Immature natural killer cell (primary cell): ENCODE measurements around the gene APBB1IP. TPM values are rescaled to one million over a fixed set of nuclear protein-coding genes. Genes with fewer than 3 reads are reported as not detected.

Source experiments
- DNase-seq, 3 donors: peaks; one replicate each; pipeline ENCODE4 v3.0.0; 2022; ENCODE audit warnings: mixed read lengths in 1 of 3
- H3K27ac Mint-ChIP-seq, 6 donors: one replicate each; pipeline ENCODE4 v1.8.0; 2020; ENCODE audit warnings: mixed read lengths in 6 of 6, mild to moderate bottlenecking in 5 of 6, inconsistent platforms in 4 of 6, moderate library complexity in 3 of 6
- H3K27me3 Mint-ChIP-seq, 3 donors: one replicate each; pipeline ENCODE4 v1.8.0; 2020 to 2021; ENCODE audit warnings: low read depth in 3 of 3, mild to moderate bottlenecking in 3 of 3, mixed read lengths in 3 of 3, moderate library complexity in 3 of 3, inconsistent platforms in 1 of 3
- H3K36me3 Mint-ChIP-seq, 3 donors: one replicate each; pipeline ENCODE4 v1.8.0; 2020; ENCODE audit warnings: mixed read lengths in 3 of 3, inconsistent platforms in 2 of 3, mild to moderate bottlenecking in 2 of 3
- H3K4me1 Mint-ChIP-seq, 2 donors: one replicate each; pipeline ENCODE4 v1.8.0; 2020; ENCODE audit warnings: inconsistent platforms in 2 of 2, mild to moderate bottlenecking in 2 of 2, mixed read lengths in 2 of 2, moderate library complexity in 1 of 2
- H3K4me3 Mint-ChIP-seq, 5 donors: one replicate each; pipeline ENCODE4 v1.8.0; 2020; ENCODE audit warnings: mild to moderate bottlenecking in 5 of 5, mixed read lengths in 5 of 5, inconsistent platforms in 3 of 5, moderate library complexity in 3 of 5
- H3K9me3 Mint-ChIP-seq, 6 donors: one replicate each; pipeline ENCODE4 v1.8.0; 2020; ENCODE audit warnings: mild to moderate bottlenecking in 6 of 6, mixed read lengths in 6 of 6, inconsistent platforms in 4 of 6, moderate library complexity in 3 of 6
- polyA plus RNA-seq, 3 donors: library from polyadenylated mRNA; unstranded; fragments of 300-500 nt; fragmentation: Illumina TruSeq; gene quantifications; one replicate each; pipeline ENCODE4 v1.2.3, GENCODE V29; 2021

Gene APBB1IP
- polyA plus RNA-seq, 3 donors from 2014 or later: 22.0 to 83.5 (median 29.8) TPM

- Mint-ChIP-seq H3K4me1 (peaks cover 17 to 23% of the 10 kb centered on the region in 2 donors), H3K27me3 (peaks cover 0 to 2% (median 0%) of the 10 kb centered on the region in 3 donors), H3K4me3 (peak overlapping the region; percentile 58 to 80 (median 70)), H3K27ac (peak overlapping the region in 5 of 6 donors; percentile 88 to 94 (median 91)), H3K9me3 (no peaks in the 10 kb centered on the region), H3K36me3 (no peaks in the 10 kb centered on the region)
- peak; percentile 53 to 65 (median 60) for DNase-seq
Measured at GRCh38 chr10:26430641-26431163, 7.4 kb upstream of the APBB1IP start.

- peaks cover 0 to 4% (median 0%) of the 10 kb centered on the region in 3 donors for H3K36me3 Mint-ChIP-seq
- H3K4me3 Mint-ChIP-seq: no peak overlapping the region
- H3K27ac Mint-ChIP-seq: no peak overlapping the region
- DNase-seq: peak in 2 of 3 donors; percentile 33 to 37
- H3K9me3 Mint-ChIP-seq: no peaks in the 10 kb centered on the region
- H3K27me3 Mint-ChIP-seq: peaks cover 0 to 2% (median 0%) of the 10 kb centered on the region in 3 donors
- peaks cover 40 to 43% of the 10 kb centered on the region in 2 donors for H3K4me1 Mint-ChIP-seq
Measured at GRCh38 chr10:26432938-26433337, 5.2 kb upstream of the APBB1IP start.

DNA sequence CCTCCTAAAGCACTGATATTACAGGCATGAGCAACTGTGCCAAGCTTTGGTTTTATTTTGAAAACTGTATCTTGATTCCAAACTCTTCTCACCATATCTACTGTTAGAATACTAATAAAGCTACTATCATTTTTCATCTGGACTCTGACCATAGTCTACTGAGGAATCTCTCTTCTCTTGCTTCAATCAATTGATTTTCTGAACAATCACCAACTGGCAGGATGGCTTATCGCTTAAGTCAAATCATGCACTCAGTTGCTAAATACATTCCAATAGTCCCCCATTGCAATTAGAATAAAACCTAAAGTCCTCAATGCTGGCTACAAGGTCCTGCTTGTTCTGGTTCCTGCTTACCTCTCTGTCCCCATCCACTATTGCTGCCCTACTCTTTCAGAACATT is 2.3 kb upstream of the APBB1IP start:
- Mint-ChIP-seq H3K27me3 (no peaks in the 10 kb centered on the region), H3K4me3 (no peak overlapping the region), H3K36me3 (peaks cover 0 to 4% (median 0%) of the 10 kb centered on the region in 3 donors), H3K9me3 (no peaks in the 10 kb centered on the region), H3K4me1 (peaks cover 38 to 52% of the 10 kb centered on the region in 2 donors), H3K27ac (peak overlapping the region; percentile 80 to 93 (median 92))
- DNase-seq: no peak

DNA sequence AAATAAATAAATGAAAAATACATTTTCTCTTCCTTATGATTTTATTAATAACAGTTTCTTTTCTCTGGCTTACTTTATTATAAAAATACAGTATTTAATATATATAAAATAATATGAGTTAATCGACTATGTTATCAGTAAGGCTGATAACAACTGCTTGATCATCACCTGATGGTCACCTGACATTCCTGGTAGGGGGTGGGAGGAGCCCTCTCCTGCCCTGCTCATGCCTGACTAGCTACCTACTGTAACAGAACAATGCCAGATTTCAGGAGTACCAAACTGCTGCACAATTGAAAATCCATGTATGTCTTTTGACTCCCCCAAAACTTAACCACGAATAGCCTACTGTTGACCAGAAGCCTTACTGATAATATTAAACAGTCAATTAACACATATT is 1.3 kb upstream of the APBB1IP start:
- Mint-ChIP-seq H3K27me3 (no peaks in the 10 kb centered on the region), H3K36me3 (peaks cover 0 to 5% (median under 1%) of the 10 kb centered on the region in 3 donors), H3K27ac (peak overlapping the region; percentile 81 to 99 (median 98)), H3K4me3 (peak overlapping the region in 4 of 5 donors; percentile 23 to 97 (median 94)), H3K4me1 (peaks cover 47 to 62% of the 10 kb centered on the region in 2 donors), H3K9me3 (no peaks in the 10 kb centered on the region)
- DNase-seq: no peak

DNA sequence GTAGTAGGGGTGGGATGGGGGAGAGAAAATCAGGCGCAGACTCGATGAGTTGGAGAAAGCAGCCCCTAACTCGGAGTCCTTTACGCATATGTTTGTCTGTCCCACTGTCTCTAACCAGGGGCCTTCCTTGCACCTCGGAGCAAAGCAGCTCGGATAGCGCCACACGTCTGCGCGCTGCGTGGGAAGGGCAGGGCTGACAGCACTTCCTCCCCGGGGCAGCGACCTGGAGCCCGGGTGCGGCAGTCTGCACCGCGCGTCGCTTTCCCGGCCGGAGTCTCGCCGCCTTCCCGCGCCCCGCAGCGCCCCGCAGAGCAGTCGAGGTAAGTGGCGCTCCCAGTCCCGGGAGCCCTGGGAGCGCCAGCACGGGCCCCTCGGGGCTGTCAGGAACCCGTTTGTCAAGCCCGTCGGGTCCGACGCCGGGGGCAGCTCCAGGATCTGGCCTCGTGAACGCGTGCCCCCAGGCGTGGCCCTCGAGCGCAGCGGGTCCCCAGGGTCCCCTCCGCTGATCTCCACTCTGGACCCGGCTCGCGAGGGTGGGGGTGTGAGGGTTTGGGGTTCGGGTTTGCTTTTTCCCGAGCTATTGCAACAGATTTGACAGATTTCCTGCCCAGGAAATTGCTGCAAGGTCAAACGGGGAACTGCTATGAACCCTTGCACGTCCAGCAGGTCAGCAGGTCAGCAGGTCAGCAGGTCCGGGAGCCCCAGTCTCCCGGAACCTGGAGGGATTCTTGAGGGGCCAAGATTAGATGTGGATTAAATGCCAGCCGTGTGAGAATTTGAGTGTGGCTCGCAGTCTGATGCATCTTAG is 597 bp downstream of the APBB1IP start:
- H3K4me1 Mint-ChIP-seq: peaks cover 63 to 79% of the 10 kb centered on the region in 2 donors
- H3K27me3 Mint-ChIP-seq: no peaks in the 10 kb centered on the region
- no peaks in the 10 kb centered on the region for H3K9me3 Mint-ChIP-seq
- DNase-seq: peak; percentile 61 to 68 (median 64)
- H3K36me3 Mint-ChIP-seq: peaks cover 0 to 13% (median 3%) of the 10 kb centered on the region in 3 donors
- peak overlapping the region; percentile 81 to 99 (median 98) for H3K27ac Mint-ChIP-seq
- H3K4me3 Mint-ChIP-seq: peak overlapping the region; percentile 95 to 97 (median 97)

DNA sequence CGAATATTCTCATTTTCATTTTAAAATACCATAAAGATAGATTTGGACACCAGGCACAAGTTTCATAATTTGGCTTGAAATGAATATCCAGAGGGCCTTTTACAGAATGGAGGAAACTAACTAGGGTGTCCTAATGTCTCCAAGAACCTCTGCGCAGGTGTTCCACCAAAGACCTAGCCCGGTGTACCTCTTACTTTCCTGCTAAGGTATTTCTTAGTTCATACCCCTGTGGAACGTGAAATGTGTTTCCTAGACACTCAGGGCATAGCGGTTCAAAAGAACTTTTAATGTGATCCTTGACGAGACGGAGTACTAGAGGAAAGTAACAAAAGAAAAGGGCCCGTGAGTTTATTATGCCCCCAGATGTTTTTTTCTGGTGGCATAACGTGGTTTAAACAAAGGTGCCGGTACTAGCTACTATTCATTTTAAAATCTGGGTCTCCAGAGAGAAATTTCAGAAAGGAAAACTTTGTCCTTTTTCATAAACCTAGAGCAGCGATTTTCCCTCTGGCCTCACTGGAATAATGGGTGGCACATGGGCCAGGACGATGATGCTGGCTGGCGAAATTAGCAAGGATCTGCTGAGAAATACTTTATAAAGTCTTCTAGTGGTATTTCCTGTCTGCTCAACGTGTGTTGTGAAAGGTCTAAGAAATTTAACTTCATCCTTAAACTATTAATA is 1.4 kb downstream of the APBB1IP start:
- Mint-ChIP-seq H3K27ac (peak overlapping the region; percentile 81 to 97 (median 96)), H3K36me3 (peaks cover 4 to 21% (median 10%) of the 10 kb centered on the region in 3 donors), H3K9me3 (no peaks in the 10 kb centered on the region), H3K4me1 (peaks cover 68 to 86% of the 10 kb centered on the region in 2 donors), H3K4me3 (peak overlapping the region; percentile 95 to 97 (median 97)), H3K27me3 (peaks cover 0 to 1% (median 0%) of the 10 kb centered on the region in 3 donors)
- peak in 2 of 3 donors; percentile 18 to 22 for DNase-seq

DNA sequence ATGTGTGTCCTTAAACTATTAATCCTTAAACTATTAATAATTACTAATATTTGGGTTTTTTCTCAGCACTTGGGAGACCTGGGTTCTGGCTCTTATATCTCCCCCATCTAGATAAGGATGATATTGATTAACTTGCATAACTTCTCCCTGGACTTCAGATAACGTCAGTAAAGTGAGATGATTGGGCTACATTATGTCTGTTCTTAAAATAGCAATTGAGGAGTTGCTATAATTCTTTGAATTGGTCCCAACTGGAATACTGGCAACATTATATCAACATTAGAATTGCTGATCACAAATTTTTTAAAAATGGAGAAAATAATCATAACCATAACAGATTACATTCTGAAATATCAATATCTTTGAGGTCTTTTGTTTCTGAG is 1.9 kb downstream of the APBB1IP start:
- DNase-seq: no peak
- peaks cover 69 to 85% of the 10 kb centered on the region in 2 donors for H3K4me1 Mint-ChIP-seq
- peaks cover 4 to 22% (median 10%) of the 10 kb centered on the region in 3 donors for H3K36me3 Mint-ChIP-seq
- peaks cover 0 to 1% (median 0%) of the 10 kb centered on the region in 3 donors for H3K27me3 Mint-ChIP-seq
- peak overlapping the region; percentile 95 to 97 (median 97) for H3K4me3 Mint-ChIP-seq
- no peaks in the 10 kb centered on the region for H3K9me3 Mint-ChIP-seq
- peak overlapping the region; percentile 81 to 97 (median 96) for H3K27ac Mint-ChIP-seq

DNA sequence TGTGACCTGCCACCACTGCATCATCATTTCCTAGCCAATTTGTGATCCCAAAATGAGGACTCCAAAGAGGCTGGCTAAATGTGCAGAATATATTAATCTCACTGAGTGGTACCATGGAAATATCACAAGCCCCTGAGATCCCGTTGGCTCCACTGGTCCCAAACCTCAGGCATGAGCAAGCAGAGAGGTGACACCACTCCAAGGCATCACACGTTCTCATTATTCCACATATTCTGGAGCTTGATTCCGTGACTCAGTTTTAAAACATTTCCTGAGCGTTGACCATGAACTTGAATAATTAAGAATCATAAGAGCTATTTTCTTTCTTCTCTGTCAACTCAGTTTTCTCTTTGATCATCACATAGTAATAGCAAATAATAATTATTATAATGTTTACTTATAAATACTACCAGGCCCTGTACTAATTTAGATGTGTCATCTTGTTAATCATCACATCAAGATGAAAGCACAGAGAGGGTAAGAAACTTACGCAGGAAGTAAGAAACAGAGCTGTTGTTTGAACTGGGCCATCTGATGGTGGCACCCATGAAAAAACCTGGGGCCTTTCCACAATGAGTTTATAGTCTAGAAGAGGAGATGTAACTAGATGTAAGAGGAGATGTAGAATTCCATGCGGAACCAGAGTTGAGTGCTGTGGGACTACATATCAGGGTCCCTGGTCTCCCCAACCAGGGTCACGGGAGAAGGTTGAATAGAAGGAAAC is 3.5 kb downstream of the APBB1IP start:
- peak overlapping the region; percentile 81 to 95 (median 91) for H3K27ac Mint-ChIP-seq
- H3K9me3 Mint-ChIP-seq: peaks cover 0 to 1% (median 0%) of the 10 kb centered on the region in 6 donors
- DNase-seq: peak in 1 of 3 donors; percentile 15
- peak overlapping the region; percentile 54 to 80 (median 74) for H3K4me3 Mint-ChIP-seq
- H3K27me3 Mint-ChIP-seq: peaks cover 0 to 1% (median 0%) of the 10 kb centered on the region in 3 donors
- H3K4me1 Mint-ChIP-seq: peaks cover 73 to 86% of the 10 kb centered on the region in 2 donors
- peaks cover 4 to 21% (median 12%) of the 10 kb centered on the region in 3 donors for H3K36me3 Mint-ChIP-seq

DNA sequence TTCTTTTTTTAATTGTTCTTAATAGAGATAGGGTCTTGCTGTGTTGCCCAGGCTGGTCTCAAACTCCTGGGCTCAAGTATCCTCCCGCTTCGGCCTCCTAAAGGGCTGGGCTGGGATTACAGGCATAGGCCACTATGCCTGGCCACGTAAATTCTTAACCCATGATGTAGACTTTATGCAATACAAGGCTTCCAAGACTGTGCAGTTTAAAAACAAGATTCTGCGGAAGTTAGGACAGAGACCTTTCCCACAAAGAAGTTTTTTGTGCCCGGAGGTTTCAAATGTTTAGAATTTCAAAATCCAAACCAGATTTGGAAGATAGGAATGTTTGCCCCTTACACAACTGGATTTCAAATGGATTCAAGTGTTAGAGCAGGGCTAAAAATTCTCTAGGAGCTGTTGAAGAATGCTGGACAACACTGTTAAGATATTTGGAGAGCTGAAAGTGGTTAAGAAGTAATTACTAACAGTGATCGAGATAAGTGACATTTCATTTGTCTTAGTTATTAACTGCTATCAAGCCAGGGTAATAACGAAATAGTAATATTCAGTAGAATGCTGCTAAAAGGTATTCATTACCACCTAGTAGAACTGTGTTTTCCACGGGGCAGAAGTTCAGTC is 7.4 kb downstream of the APBB1IP start:
- peaks cover 8 to 18% (median 15%) of the 10 kb centered on the region in 3 donors for H3K27me3 Mint-ChIP-seq
- H3K4me3 Mint-ChIP-seq: peak overlapping the region; percentile 1 to 67 (median 14)
- H3K36me3 Mint-ChIP-seq: peaks cover 4 to 21% (median 15%) of the 10 kb centered on the region in 3 donors

DNA sequence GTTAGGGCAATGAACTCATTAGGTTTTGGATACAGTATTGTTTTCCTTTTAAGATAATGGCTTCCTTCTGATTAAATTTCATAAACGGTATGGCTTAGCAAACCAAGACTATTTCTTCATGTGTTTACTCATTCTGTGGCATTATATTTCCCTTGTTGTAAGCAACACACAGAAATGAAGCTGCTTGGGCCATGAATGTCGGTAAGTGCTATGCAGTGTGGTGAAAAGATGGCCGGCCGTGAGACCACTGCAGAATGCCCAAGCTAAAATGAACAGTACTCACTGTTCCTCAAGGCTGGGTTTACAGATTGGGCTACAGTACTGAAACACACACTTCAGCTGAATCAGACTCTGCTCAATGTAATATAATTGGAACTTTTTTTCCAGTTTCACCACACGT is 8.1 kb downstream of the APBB1IP start:
- Mint-ChIP-seq H3K4me3 (peak overlapping the region; percentile 33 to 80 (median 63)), H3K27ac (peak overlapping the region; percentile 90 to 97 (median 94)), H3K4me1 (peaks cover 89 to 94% of the 10 kb centered on the region in 2 donors), H3K9me3 (peaks cover 0 to 3% (median 0%) of the 10 kb centered on the region in 6 donors), H3K27me3 (peaks cover 8 to 18% (median 15%) of the 10 kb centered on the region in 3 donors), H3K36me3 (peaks cover 4 to 21% (median 15%) of the 10 kb centered on the region in 3 donors)
- DNase-seq: peak in 2 of 3 donors; percentile 46

More for the DNA sequence above, 7.4 kb downstream of the APBB1IP start:
- Mint-ChIP-seq H3K4me1 (peaks cover 88 to 94% of the 10 kb centered on the region in 2 donors), H3K9me3 (peaks cover 0 to 3% (median 0%) of the 10 kb centered on the region in 6 donors), H3K27ac (peak overlapping the region; percentile 90 to 97 (median 94))
- DNase-seq: no peak

- Mint-ChIP-seq H3K9me3 (peaks cover 0 to 3% (median 0%) of the 10 kb centered on the region in 6 donors), H3K4me3 (peak overlapping the region; percentile 72 to 85 (median 78)), H3K27me3 (peaks cover 8 to 18% (median 15%) of the 10 kb centered on the region in 3 donors), H3K4me1 (peaks cover 86 to 95% of the 10 kb centered on the region in 2 donors), H3K27ac (peak overlapping the region; percentile 93 to 100 (median 98)), H3K36me3 (peaks cover 4 to 14% (median 12%) of the 10 kb centered on the region in 3 donors)
- no peak for DNase-seq
Measured at GRCh38 chr10:26448292-26448691, 10.2 kb downstream of the APBB1IP start.

- DNase-seq: peak; percentile 90 to 91 (median 91)
- Mint-ChIP-seq H3K4me3 (peak overlapping the region; percentile 72 to 85 (median 78)), H3K27ac (peak overlapping the region; percentile 93 to 100 (median 98)), H3K36me3 (peaks cover 4 to 16% (median 11%) of the 10 kb centered on the region in 3 donors), H3K27me3 (peaks cover 8 to 18% (median 15%) of the 10 kb centered on the region in 3 donors), H3K9me3 (peaks cover 0 to 3% (median 0%) of the 10 kb centered on the region in 6 donors), H3K4me1 (peaks cover 88 to 96% of the 10 kb centered on the region in 2 donors)
Measured at GRCh38 chr10:26448706-26449435, 10.7 kb downstream of the APBB1IP start.
